Measurements from ENCODE around the gene ZCWPW1. TPM values are rescaled to one million over a fixed set of nuclear protein-coding genes. Genes with fewer than 3 reads are reported as not detected.

ZCWPW1 gene
- total and polyA plus RNA-seq, 7 donors, result 3.5 to 13.2 (median 5.5) TPM

- ATAC-seq, result no peak
- intact Hi-C loops (cut with DNase I), result no loop called here
- no peak for TF ChIP-seq CTCF (IDR thresholded peaks at IDR 0.05)
Measured at GRCh38 chr7:100425347-100425746, 3.2 kb downstream of the ZCWPW1 start.

GRCh38 chr7:100423315-100423714 lies 5.2 kb downstream of the ZCWPW1 start:
- TF ChIP-seq CTCF (IDR thresholded peaks at IDR 0.05), result no peak
- Histone ChIP-seq H3K27me3 (ENCODE audit: insufficient read depth in 3 of 3, low read length in 2 of 3) (no peaks in the 10 kb centered on the region), H3K4me3 (no peak overlapping the region), H3K9me3 (no peaks in the 10 kb centered on the region), H3K4me1 (peaks cover 6% of the 10 kb centered on the region), H3K27ac (no peak overlapping the region), H3K36me3 (ENCODE audit: insufficient read depth in 1 of 2, low read depth in 1 of 2) (peaks cover 0 to 22% of the 10 kb centered on the region in 2 donors)
- intact Hi-C loops (cut with DNase I), result no loop called here
- WGBS, 3 donors, result 84 to 91% (median 89%) methylated on average over 6 of the region's 6 CpGs
- ATAC-seq, result no peak
- DNase-seq, result no peak

More at GRCh38 chr7:100425347-100425746, 3.2 kb downstream of the ZCWPW1 start:
- no peak for DNase-seq
- Histone ChIP-seq H3K9me3 (no peaks in the 10 kb centered on the region), H3K27ac (no peak overlapping the region), H3K27me3 (ENCODE audit: insufficient read depth in 3 of 3, low read length in 2 of 3) (no peaks in the 10 kb centered on the region), H3K4me3 (no peak overlapping the region), H3K36me3 (ENCODE audit: insufficient read depth in 1 of 2, low read depth in 1 of 2) (peaks cover 0 to 22% of the 10 kb centered on the region in 2 donors), H3K4me1 (peaks cover 6% of the 10 kb centered on the region)
- WGBS, 3 donors, result 31 to 80% (median 57%) methylated on average over 1 of the region's 1 CpG

- H3K4me1 ChIP-seq, result no peaks in the 10 kb centered on the region
- WGBS, 3 donors, result 43 to 68% (median 57%) methylated on average over 1 of the region's 1 CpG
- no peak overlapping the region for H3K27ac ChIP-seq
- H3K36me3 ChIP-seq (ENCODE audit: insufficient read depth in 1 of 2, low read depth in 1 of 2), result peaks cover 0 to 29% of the 10 kb centered on the region in 2 donors
- no peaks in the 10 kb centered on the region for H3K27me3 ChIP-seq (ENCODE audit: insufficient read depth in 3 of 3, low read length in 2 of 3)
- no peaks in the 10 kb centered on the region for H3K9me3 ChIP-seq
- intact Hi-C loops (cut with DNase I), result no loop called here
- DNase-seq (no peak), ATAC-seq (no peak)
- no peak for TF ChIP-seq CTCF (IDR thresholded peaks at IDR 0.05)
- H3K4me3 ChIP-seq, result no peak overlapping the region
Measured at GRCh38 chr7:100419660-100420226, 8.8 kb downstream of the ZCWPW1 start.

GRCh38 chr7:100418930-100419659 lies 9.4 kb downstream of the ZCWPW1 start:
- Histone ChIP-seq H3K4me1 (no peaks in the 10 kb centered on the region), H3K9me3 (no peaks in the 10 kb centered on the region), H3K36me3 (ENCODE audit: insufficient read depth in 1 of 2, low read depth in 1 of 2) (peaks cover 0 to 26% of the 10 kb centered on the region in 2 donors), H3K27ac (no peak overlapping the region), H3K27me3 (ENCODE audit: insufficient read depth in 3 of 3, low read length in 2 of 3) (no peaks in the 10 kb centered on the region), H3K4me3 (no peak overlapping the region)
- no peak for TF ChIP-seq CTCF (IDR thresholded peaks at IDR 0.05)
- intact Hi-C loops (cut with DNase I), result no loop called here
- no peak for DNase-seq
- WGBS, 3 donors, result 74 to 83% (median 79%) methylated on average over 1 of the region's 1 CpG
- no peak for ATAC-seq
